Muscle of leg (tissue), 11 donors: Measurements from ENCODE around the gene APBA1. TPM values are rescaled to one million over a fixed set of nuclear protein-coding genes. Genes with fewer than 3 reads are reported as not detected.

Source experiments
- DNase-seq: peaks from one replicate; pipeline ENCODE4 v3.0.0; 2013
- H3K27ac ChIP-seq: one replicate; pipeline ENCODE4 v1.5.1; 2013; ENCODE audit warnings: mild to moderate bottlenecking, low read length, control low read depth
- H3K27me3 ChIP-seq: one replicate; pipeline ENCODE4 v1.6.1; 2013; ENCODE audit warnings: low read length; ENCODE audit not compliant: control insufficient read depth, insufficient read depth
- H3K36me3 ChIP-seq: one replicate; pipeline ENCODE4 v1.6.1; 2013; ENCODE audit warnings: low read length; ENCODE audit not compliant: control insufficient read depth, insufficient read depth
- H3K4me1 ChIP-seq: one replicate; pipeline ENCODE4 v1.6.1; 2013; ENCODE audit warnings: low read length; ENCODE audit not compliant: control insufficient read depth, insufficient read depth
- H3K4me3 ChIP-seq: one replicate; pipeline ENCODE4 v1.5.1; 2013; ENCODE audit warnings: low read length, control low read depth
- H3K9me3 ChIP-seq: replicated peaks from 2 replicates; pipeline ENCODE4 v1.6.1; 2013; ENCODE audit warnings: low read depth, low read length; ENCODE audit not compliant: control insufficient read depth
- WGBS: methylation state at CpG from one replicate; pipeline ENCODE4 v1.1.5; 2013; ENCODE audit warnings: missing lambda C conversion rate; ENCODE audit not compliant: insufficient coverage; 5-methylcytosine and 5-hydroxymethylcytosine counted together
- polyA plus RNA-seq, 8 donors: library from polyadenylated mRNA; unstranded; fragments of 120-200 nt; gene quantifications; one replicate each; pipeline versions ENCODE4 v1.2.1 to v1.2.3, GENCODE V29; 2013; ENCODE audit warnings: inconsistent platforms in 1 of 8, low replicate concordance in 1 of 8; ENCODE audit not compliant: insufficient read length in 8 of 8, insufficient read depth in 1 of 8
- total RNA-seq: library from RNA; stranded (reverse); fragments of 120-200 nt; gene quantifications from one replicate; pipeline ENCODE4 v1.2.4, GENCODE V29; 2013

The APBA1 gene
- total and polyA plus RNA-seq, 9 donors = 5.3 to 13.3 (median 7.8) TPM

GRCh38 chr9:69397384-69398214 lies 274.6 kb downstream of the APBA1 start:
- no peak for DNase-seq
- 42% methylated on average over 4 of the region's 12 CpGs for WGBS
- H3K4me3 ChIP-seq = no peak overlapping the region
- H3K27ac ChIP-seq = peak overlapping the region; percentile 31
- no peaks in the 10 kb centered on the region for H3K9me3 ChIP-seq
- peaks cover 5% of the 10 kb centered on the region for H3K36me3 ChIP-seq
- H3K27me3 ChIP-seq = no peaks in the 10 kb centered on the region
- peaks cover 13% of the 10 kb centered on the region for H3K4me1 ChIP-seq

DNA sequence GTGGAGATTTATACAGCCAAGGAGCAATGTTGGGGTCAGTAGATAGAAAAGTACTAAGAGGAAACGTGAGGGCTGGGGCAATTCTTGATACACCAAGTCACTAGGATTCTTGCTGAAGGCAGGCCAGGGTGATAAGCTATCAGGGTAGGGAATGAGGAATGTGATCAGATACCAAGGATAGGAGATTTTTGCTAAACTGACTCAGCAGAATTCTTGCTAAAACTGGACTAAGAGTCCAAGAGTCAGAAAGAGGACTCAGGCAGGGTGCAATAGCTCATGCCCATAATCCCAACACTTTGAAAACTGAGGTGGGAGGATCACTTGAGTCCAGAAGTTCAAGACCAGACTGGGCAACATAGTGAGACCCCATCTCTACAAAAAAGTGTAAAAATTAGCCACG lies 275.4 kb downstream of the APBA1 start:
- peaks cover 21% of the 10 kb centered on the region for H3K4me1 ChIP-seq
- H3K4me3 ChIP-seq = no peak overlapping the region
- WGBS = 73% methylated on average over 1 of the region's 2 CpGs
- H3K36me3 ChIP-seq = peaks cover 6% of the 10 kb centered on the region
- DNase-seq = no peak
- no peaks in the 10 kb centered on the region for H3K9me3 ChIP-seq
- H3K27ac ChIP-seq = no peak overlapping the region
- no peaks in the 10 kb centered on the region for H3K27me3 ChIP-seq

- Histone ChIP-seq H3K36me3 (peaks cover 9% of the 10 kb centered on the region), H3K27ac (no peak overlapping the region), H3K27me3 (no peaks in the 10 kb centered on the region), H3K9me3 (no peaks in the 10 kb centered on the region), H3K4me1 (peaks cover 26% of the 10 kb centered on the region), H3K4me3 (no peak overlapping the region)
- 90% methylated on average over 2 of the region's 5 CpGs for WGBS
- no peak for DNase-seq
Observed at GRCh38 chr9:69395718-69396117, 276.5 kb downstream of the APBA1 start.

- H3K27ac ChIP-seq = no peak overlapping the region
Observed at GRCh38 chr9:69393425-69393824, 278.7 kb downstream of the APBA1 start.

GRCh38 chr9:69392826-69393225 lies 279.3 kb downstream of the APBA1 start:
- no CpG with 5 or more reads among the region's 5 CpGs for WGBS
- H3K4me1 ChIP-seq = peaks cover 28% of the 10 kb centered on the region
- H3K27ac ChIP-seq = no peak overlapping the region
- H3K36me3 ChIP-seq = peaks cover 12% of the 10 kb centered on the region
- no peak overlapping the region for H3K4me3 ChIP-seq
- H3K27me3 ChIP-seq = peaks cover 3% of the 10 kb centered on the region
- no peaks in the 10 kb centered on the region for H3K9me3 ChIP-seq
- no peak for DNase-seq

More at GRCh38 chr9:69393425-69393824, 278.7 kb downstream of the APBA1 start:
- Histone ChIP-seq H3K9me3 (no peaks in the 10 kb centered on the region), H3K27me3 (no peaks in the 10 kb centered on the region), H3K36me3 (peaks cover 9% of the 10 kb centered on the region), H3K4me3 (no peak overlapping the region), H3K4me1 (peaks cover 29% of the 10 kb centered on the region)
- no peak for DNase-seq
- WGBS = 90% methylated on average over 6 of the region's 6 CpGs

DNA sequence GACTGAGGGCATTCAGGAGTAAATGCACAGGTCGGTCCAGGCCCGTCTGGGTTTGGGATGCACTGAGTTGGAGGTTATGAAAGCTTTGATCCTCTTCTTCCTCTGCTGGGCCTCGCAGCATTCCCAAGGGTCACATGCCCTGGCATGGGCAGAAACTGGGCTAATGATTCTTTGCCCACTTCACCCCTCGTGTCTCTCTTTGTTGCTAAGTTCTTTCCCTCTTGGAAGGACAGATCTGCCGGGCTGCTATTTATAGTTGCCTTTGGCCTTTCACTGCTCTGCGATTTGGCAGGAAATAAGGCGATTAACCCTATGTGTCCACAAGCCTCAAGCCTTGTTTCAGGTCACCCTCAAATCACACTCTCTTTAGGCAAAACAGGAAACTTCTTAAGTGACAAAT lies 280.2 kb downstream of the APBA1 start:
- H3K36me3 ChIP-seq = peaks cover 19% of the 10 kb centered on the region
- H3K27me3 ChIP-seq = peaks cover 3% of the 10 kb centered on the region
- H3K4me3 ChIP-seq = no peak overlapping the region
- 41% methylated on average over 4 of the region's 7 CpGs for WGBS
- no peaks in the 10 kb centered on the region for H3K9me3 ChIP-seq
- H3K27ac ChIP-seq = peak overlapping the region; percentile 35
- peaks cover 23% of the 10 kb centered on the region for H3K4me1 ChIP-seq
- DNase-seq = peak; percentile 72

- WGBS = 86% methylated on average over 11 of the region's 11 CpGs
- Histone ChIP-seq H3K27ac (peak overlapping the region; percentile 35), H3K4me3 (no peak overlapping the region), H3K27me3 (peaks cover 3% of the 10 kb centered on the region), H3K4me1 (peaks cover 23% of the 10 kb centered on the region), H3K36me3 (peaks cover 19% of the 10 kb centered on the region), H3K9me3 (no peaks in the 10 kb centered on the region)
- DNase-seq = no peak
Observed at GRCh38 chr9:69391487-69391886, 280.7 kb downstream of the APBA1 start.

GRCh38 chr9:69389437-69389995 lies 282.7 kb downstream of the APBA1 start:
- peak; percentile 23 for DNase-seq
- no peak overlapping the region for H3K27ac ChIP-seq
- peaks cover 3% of the 10 kb centered on the region for H3K27me3 ChIP-seq
- 68% methylated on average over 2 of the region's 4 CpGs for WGBS
- H3K9me3 ChIP-seq = no peaks in the 10 kb centered on the region
- peaks cover 19% of the 10 kb centered on the region for H3K36me3 ChIP-seq
- no peak overlapping the region for H3K4me3 ChIP-seq
- peaks cover 23% of the 10 kb centered on the region for H3K4me1 ChIP-seq

DNA sequence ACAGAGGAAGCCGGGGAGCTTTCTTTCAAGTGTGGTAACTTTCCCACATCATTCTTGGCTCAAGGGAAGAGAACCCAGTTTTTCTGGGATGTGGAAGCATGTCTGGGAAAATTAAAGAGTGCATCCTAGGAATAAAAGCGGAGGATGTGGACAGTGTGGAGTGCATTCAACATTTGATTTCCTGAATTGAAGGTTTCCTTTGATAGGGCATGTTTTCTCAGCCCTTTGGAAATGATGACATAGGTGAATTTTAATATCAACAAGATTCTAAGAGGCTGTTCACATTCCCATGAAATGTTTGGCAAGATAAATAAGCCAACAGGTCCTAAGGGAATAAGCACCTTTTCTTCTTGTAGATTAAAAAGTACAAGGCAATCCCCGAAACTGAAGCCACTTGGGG lies 283.6 kb downstream of the APBA1 start:
- H3K27ac ChIP-seq = no peak overlapping the region

GRCh38 chr9:69386651-69387050 lies 285.5 kb downstream of the APBA1 start:
- Histone ChIP-seq H3K9me3 (no peaks in the 10 kb centered on the region), H3K4me1 (peaks cover 14% of the 10 kb centered on the region), H3K27me3 (peaks cover 3% of the 10 kb centered on the region), H3K36me3 (peaks cover 15% of the 10 kb centered on the region), H3K27ac (no peak overlapping the region), H3K4me3 (no peak overlapping the region)
- no peak for DNase-seq
- 87% methylated on average over 3 of the region's 4 CpGs for WGBS

More for the DNA sequence above, 283.6 kb downstream of the APBA1 start:
- Histone ChIP-seq H3K4me3 (no peak overlapping the region), H3K36me3 (peaks cover 21% of the 10 kb centered on the region), H3K27me3 (peaks cover 3% of the 10 kb centered on the region), H3K4me1 (peaks cover 23% of the 10 kb centered on the region), H3K9me3 (no peaks in the 10 kb centered on the region)
- no peak for DNase-seq
- WGBS = 83% methylated on average over 1 of the region's 3 CpGs
